ENCODE data around the gene CLIC4.

GRCh38 chr1:24888061-24888970 lies 143.1 kb downstream of the CLIC4 start:
- TF ChIP-seq CTCF (IDR thresholded peaks at IDR 0.05) (no peak), MAX (CRISPR knock-in tag; IDR thresholded peaks at IDR 0.05) (no peak), ZNF396 (CRISPR knock-in tag; IDR thresholded peaks at IDR 0.05; ENCODE audit: borderline replicate concordance) (no peak), FOXJ3 (CRISPR knock-in tag; IDR thresholded peaks at IDR 0.05; ENCODE audit: borderline replicate concordance) (no peak)
